ENCODE data around the gene TLE1.

Gene TLE1

GRCh38 chr9:81584099-81584498, 105.2 kb downstream of the TLE1 start:
- in situ Hi-C loops (cut with HindIII; ENCODE audit: low sequenced_read_pairs), result no loop called here

GRCh38 chr9:81581986-81582385, 107.4 kb downstream of the TLE1 start:
- in situ Hi-C loops (cut with HindIII; ENCODE audit: low sequenced_read_pairs), result no loop called here

GRCh38 chr9:81579381-81579780, 110.0 kb downstream of the TLE1 start:
- in situ Hi-C loops (cut with HindIII; ENCODE audit: low sequenced_read_pairs), result no loop called here

- in situ Hi-C loops (cut with HindIII; ENCODE audit: low sequenced_read_pairs), result no loop called here
These were observed 110.7 kb downstream of the TLE1 start for GRCh38 chr9:81578606-81579005.

GRCh38 chr9:81575956-81576355, 113.4 kb downstream of the TLE1 start:
- in situ Hi-C loops (cut with HindIII; ENCODE audit: low sequenced_read_pairs), result no loop called here

- in situ Hi-C loops (cut with HindIII; ENCODE audit: low sequenced_read_pairs), result no loop called here
These were observed 114.9 kb downstream of the TLE1 start for GRCh38 chr9:81574405-81574804.

GRCh38 chr9:81573415-81574321, 115.7 kb downstream of the TLE1 start:
- in situ Hi-C loops (cut with HindIII; ENCODE audit: low sequenced_read_pairs), result no loop called here

GRCh38 chr9:81570083-81570482, 119.3 kb downstream of the TLE1 start:
- in situ Hi-C loops (cut with HindIII; ENCODE audit: low sequenced_read_pairs), result no loop called here

- in situ Hi-C loops (cut with HindIII; ENCODE audit: low sequenced_read_pairs), result loop anchor here (10.0 kb wide), 1 partner anchor 59 kb away; no protein-coding TSS in a partner anchor
These were observed 123.2 kb downstream of the TLE1 start for GRCh38 chr9:81566074-81566698.

GRCh38 chr9:81565609-81566008, 123.7 kb downstream of the TLE1 start:
- in situ Hi-C loops (cut with HindIII; ENCODE audit: low sequenced_read_pairs), result loop anchor here (10.0 kb wide), 1 partner anchor 59 kb away; no protein-coding TSS in a partner anchor

- in situ Hi-C loops (cut with HindIII; ENCODE audit: low sequenced_read_pairs), result loop anchor here (10.0 kb wide), 1 partner anchor 60 kb away; no protein-coding TSS in a partner anchor
These were observed 124.2 kb downstream of the TLE1 start for GRCh38 chr9:81565144-81565543.

- in situ Hi-C loops (cut with HindIII; ENCODE audit: low sequenced_read_pairs), result loop anchor here (10.0 kb wide), 1 partner anchor 60 kb away; no protein-coding TSS in a partner anchor
These were observed 124.7 kb downstream of the TLE1 start for GRCh38 chr9:81564632-81565031.

GRCh38 chr9:81563739-81564138, 125.6 kb downstream of the TLE1 start:
- in situ Hi-C loops (cut with HindIII; ENCODE audit: low sequenced_read_pairs), result loop anchor here (10.0 kb wide), 1 partner anchor 61 kb away; no protein-coding TSS in a partner anchor

- in situ Hi-C loops (cut with HindIII; ENCODE audit: low sequenced_read_pairs), result loop anchor here (10.0 kb wide), 1 partner anchor 62 kb away; no protein-coding TSS in a partner anchor
These were observed 126.3 kb downstream of the TLE1 start for GRCh38 chr9:81563020-81563407.

- in situ Hi-C loops (cut with HindIII; ENCODE audit: low sequenced_read_pairs), result loop anchor here (10.0 kb wide), 1 partner anchor 62 kb away; no protein-coding TSS in a partner anchor
These were observed 126.9 kb downstream of the TLE1 start for GRCh38 chr9:81562231-81563019.

GRCh38 chr9:81560851-81561732, 128.3 kb downstream of the TLE1 start:
- in situ Hi-C loops (cut with HindIII; ENCODE audit: low sequenced_read_pairs), result loop anchor here (10.0 kb wide), 1 partner anchor 64 kb away; no protein-coding TSS in a partner anchor

- in situ Hi-C loops (cut with HindIII; ENCODE audit: low sequenced_read_pairs), result loop anchor here (10.0 kb wide), 1 partner anchor 65 kb away; no protein-coding TSS in a partner anchor
These were observed 129.6 kb downstream of the TLE1 start for GRCh38 chr9:81559709-81560108.

- in situ Hi-C loops (cut with HindIII; ENCODE audit: low sequenced_read_pairs), result no loop called here
These were observed 130.2 kb downstream of the TLE1 start for GRCh38 chr9:81559197-81559596.

- in situ Hi-C loops (cut with HindIII; ENCODE audit: low sequenced_read_pairs), result no loop called here
These were observed 131.1 kb downstream of the TLE1 start for GRCh38 chr9:81558091-81558830.
